K562 (cell line): ENCODE data around the gene SLC16A13. TPM values are rescaled to one million over a fixed set of nuclear protein-coding genes. Genes with fewer than 3 reads are reported as not detected.

Experiments used
- CBX8 ChIP-seq: fragments of 200-600 bp; sonication (generic); IDR thresholded peaks from 2 replicates; pipeline ENCODE4 v1.6.1; 2012; ENCODE audit warnings: borderline replicate concordance, mixed run types, low read depth, mild to moderate bottlenecking, moderate library complexity, mixed read lengths, low read length, control low read depth, inconsistent platforms; ENCODE audit not compliant: poor library complexity, severe bottlenecking; ENCODE audit errors: extremely low read depth
- CREBBP ChIP-seq: IDR thresholded peaks from one replicate; pipeline ENCODE4 v1.6.1; 2012; ENCODE audit warnings: low read depth, mild to moderate bottlenecking, control low read depth, inconsistent platforms, low read length
- DPF2 ChIP-seq: fragments of 450-650 bp; IDR thresholded peaks from 2 replicates; pipeline ENCODE4 v1.6.1; 2016
- E2F3 ChIP-seq: fragments of 250-450 bp; sonication (Bioruptor Pico); IDR thresholded peaks from 2 replicates; pipeline ENCODE4 v1.4.0; 2020; ENCODE audit warnings: mild to moderate bottlenecking
- FOXA1 ChIP-seq: fragments of 450-650 bp; IDR thresholded peaks from 2 replicates; pipeline ENCODE4 v1.6.1; 2016; ENCODE audit warnings: mild to moderate bottlenecking, borderline replicate concordance
- GABPB1 ChIP-seq: sonication (generic); formaldehyde crosslinking; IDR thresholded peaks from 2 replicates; pipeline ENCODE4 v1.8.0; 2022; ENCODE audit warnings: mild to moderate bottlenecking, missing genetic modification reagents
- HMBOX1 ChIP-seq: sonication (generic); IDR thresholded peaks from 2 replicates; pipeline ENCODE4 v1.6.1; 2016
- JUNB ChIP-seq: fragments of 450-650 bp; formaldehyde crosslinking; conservative IDR thresholded peaks from 2 replicates; pipeline ENCODE4 v1.4.0; 2020; ENCODE audit warnings: mild to moderate bottlenecking
- KLF1 ChIP-seq: fragments of 450-650 bp; IDR thresholded peaks from 2 replicates; pipeline ENCODE4 v1.6.1; 2016; ENCODE audit warnings: missing genetic modification characterization, missing compliant biosample characterization
- MBD2 ChIP-seq: sonication (generic); IDR thresholded peaks from 2 replicates; pipeline ENCODE4 v1.6.1; 2016; ENCODE audit warnings: low read depth, borderline replicate concordance
- MNT ChIP-seq, 2 experiments: fragments of 450-650 bp; conservative IDR thresholded peaks; 2 replicates each; pipeline ENCODE4 v1.6.1; 2017; ENCODE audit warnings: mild to moderate bottlenecking in 2 of 2, moderate library complexity in 2 of 2
- PML ChIP-seq: IDR thresholded peaks from 2 replicates; pipeline ENCODE4 v1.6.1; 2012; ENCODE audit warnings: low read length, inconsistent platforms
- PRMT5 ChIP-seq: sonication (generic); formaldehyde crosslinking; IDR thresholded peaks from 2 replicates; pipeline ENCODE4 v1.5.0; 2020; ENCODE audit warnings: missing genetic modification reagents
- RAD21 ChIP-seq, 2 experiments: fragments of 250-450 bp in 1 of 2; fragments of 450-650 bp in 1 of 2; sonication (Bioruptor Pico) in 1 of 2; formaldehyde crosslinking in 1 of 2; IDR thresholded peaks in 1 of 2; conservative IDR thresholded peaks in 1 of 2; 2 replicates each; pipeline versions ENCODE4 v1.4.0 to v1.8.0; 2020 to 2022; ENCODE audit warnings: mild to moderate bottlenecking in 2 of 2, moderate library complexity in 1 of 2
- SUPT5H ChIP-seq: fragments of 450-650 bp; IDR thresholded peaks from 2 replicates; pipeline ENCODE4 v1.6.1; 2016
- UBTF ChIP-seq, 2 experiments: IDR thresholded peaks; 2 replicates each; pipeline ENCODE4 v1.6.1; 2012; ENCODE audit warnings: improper control_type of control experiment in 2 of 2, low read depth in 2 of 2, low read length in 2 of 2, borderline replicate concordance in 1 of 2
- USF2 ChIP-seq: sonication (generic); formaldehyde crosslinking; IDR thresholded peaks from 2 replicates; pipeline ENCODE4 v1.5.0; 2020; ENCODE audit warnings: missing genetic modification reagents
- polyA plus RNA-seq, 8 experiments: library from polyadenylated mRNA; depleted of rRNA in 4 of 8; stranded (reverse) in 5 of 8; unstranded in 3 of 8; fragments of >200 nt; fragmentation: Nextera tagmentation in 2 of 8; fragmentation: Illumina TruSeq in 1 of 8; extraction: Ambion mirVana in 2 of 8; extraction: Trizol in 1 of 8; gene quantifications; 2 replicates each; pipeline versions ENCODE4 v1.2.1 to v1.2.3, GENCODE V29; 2011 to 2014; ENCODE audit warnings: inconsistent platforms in 1 of 8, missing spikeins in 1 of 8
- total RNA-seq, 7 experiments: library from RNA; depleted of rRNA in 6 of 7; stranded (reverse); fragments of >200 nt in 6 of 7; fragmentation: Illumina TruSeq in 2 of 7; extraction: Trizol in 2 of 7; gene quantifications; 2 replicates each; pipeline versions ENCODE4 v1.2.1 to v1.2.3, GENCODE V29; 2011 to 2021; ENCODE audit warnings: low replicate concordance in 1 of 7
- TF ChIP-seq, protein P1 (sequence below), 2 experiments: IDR thresholded peaks in 1 of 2; conservative IDR thresholded peaks in 1 of 2; 2 replicates each; pipeline ENCODE4 v1.6.1; 2016; ENCODE audit warnings: low read depth in 2 of 2, mild to moderate bottlenecking in 1 of 2, missing compliant biosample characterization in 1 of 2, missing genetic modification characterization in 1 of 2, moderate library complexity in 1 of 2

The SLC16A13 gene
- total and polyA plus RNA-seq, 9 of the 15 experiments (the other 6 are each of a cell fraction or from before 2014, with no cell fraction given), result 0.04 to 5.6 (median 0.87) TPM

GRCh38 chr17:7035591-7036368, at the start of gene SLC16A13 (continued):
- TF ChIP-seq E2F3 (CRISPR knock-in tag), result no peak
- no peak for TF ChIP-seq GABPB1
- TF ChIP-seq KLF1 (tag), result no peak
- no peak for TF ChIP-seq DPF2
- no peak for TF ChIP-seq MBD2
- TF ChIP-seq CREBBP, result no peak
- TF ChIP-seq CBX8, result no peak
- peak; percentile 71 for TF ChIP-seq HMBOX1
- TF ChIP-seq, protein P1, sequence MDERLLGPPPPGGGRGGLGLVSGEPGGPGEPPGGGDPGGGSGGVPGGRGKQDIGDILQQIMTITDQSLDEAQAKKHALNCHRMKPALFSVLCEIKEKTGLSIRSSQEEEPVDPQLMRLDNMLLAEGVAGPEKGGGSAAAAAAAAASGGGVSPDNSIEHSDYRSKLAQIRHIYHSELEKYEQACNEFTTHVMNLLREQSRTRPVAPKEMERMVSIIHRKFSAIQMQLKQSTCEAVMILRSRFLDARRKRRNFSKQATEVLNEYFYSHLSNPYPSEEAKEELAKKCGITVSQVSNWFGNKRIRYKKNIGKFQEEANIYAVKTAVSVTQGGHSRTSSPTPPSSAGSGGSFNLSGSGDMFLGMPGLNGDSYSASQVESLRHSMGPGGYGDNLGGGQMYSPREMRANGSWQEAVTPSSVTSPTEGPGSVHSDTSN (CRISPR knock-in tag; IDR thresholded peaks at IDR 0.05; ENCODE audit: low read depth), result no peak
- TF ChIP-seq, protein P1 (tag; conservative IDR thresholded peaks at IDR 0.05; ENCODE audit: low read depth), result no peak
- TF ChIP-seq JUNB (CRISPR knock-in tag), result no peak
- TF ChIP-seq PRMT5 (CRISPR knock-in tag), result no peak
- TF ChIP-seq MNT (conservative IDR thresholded peaks at IDR 0.05), result peak; percentile 65 to 75; a peak in 3 of 4 replicates
- peak; percentile 79; the same call in 1 of the 2 replicates for TF ChIP-seq PML
- peak; percentile 98 for TF ChIP-seq USF2 (CRISPR knock-in tag)
- no peak for TF ChIP-seq RAD21 (CRISPR knock-in tag; conservative IDR thresholded peaks at IDR 0.05 in 1 of 2, IDR thresholded peaks at IDR 0.05 in 1 of 2)
- no peak for TF ChIP-seq FOXA1
- peak; percentile 88 for TF ChIP-seq SUPT5H
- 0 out of 4 replicates have a peak, but pooled peaks of 1 of the 2 experiments have one; percentile 29 for TF ChIP-seq UBTF (IDR thresholded peaks at IDR 0.05; ENCODE audit: borderline replicate concordance in 1 of 2, low read depth in 2 of 2, low read length in 2 of 2)
